KMS-11 (cell line): Measurements from ENCODE around the gene DHX57.
A peak's percentile ranks its signal among the peaks of the same experiment; 100 is the strongest.

Experiments used
- H2AFZ ChIP-seq: fragments of 200-600 bp; sonication (generic); 2 replicates; pipeline ENCODE4 v1.6.1; 2016; ENCODE audit warnings: antibody characterized with exemption, mixed run types, low read depth
- H3K27ac ChIP-seq: fragments of 200-600 bp; sonication (generic); 2 replicates; pipeline ENCODE4 v1.6.1; 2016; ENCODE audit warnings: mild to moderate bottlenecking, mixed run types
- H3K27me3 ChIP-seq: fragments of 200-600 bp; sonication (generic); 2 replicates; pipeline ENCODE4 v1.6.1; 2017; ENCODE audit warnings: mild to moderate bottlenecking, low read depth, mixed run types, moderate library complexity; ENCODE audit not compliant: insufficient read depth
- H3K36me3 ChIP-seq: fragments of 200-600 bp; sonication (generic); 2 replicates; pipeline ENCODE4 v1.6.1; 2017; ENCODE audit warnings: mild to moderate bottlenecking, mixed run types; ENCODE audit not compliant: insufficient read depth
- H3K4me1 ChIP-seq: fragments of 200-600 bp; sonication (generic); 2 replicates; pipeline ENCODE4 v1.6.1; 2016; ENCODE audit warnings: mild to moderate bottlenecking, low read depth, mixed run types; ENCODE audit not compliant: poor library complexity, severe bottlenecking
- H3K4me2 ChIP-seq: fragments of 200-600 bp; sonication (generic); 2 replicates; pipeline ENCODE4 v1.7.0; 2016; ENCODE audit warnings: mild to moderate bottlenecking, mixed run types
- H3K4me3 ChIP-seq: fragments of 200-600 bp; sonication (generic); IDR thresholded peaks from 2 replicates; pipeline ENCODE4 v1.6.1; 2017; ENCODE audit warnings: low read depth, low read length, mixed read lengths; ENCODE audit not compliant: insufficient read depth
- H3K79me2 ChIP-seq: fragments of 200-600 bp; sonication (generic); 2 replicates; pipeline ENCODE4 v1.6.1; 2016; ENCODE audit warnings: low read depth, mixed run types; ENCODE audit not compliant: insufficient read depth
- H3K9ac ChIP-seq: fragments of 200-600 bp; sonication (generic); 2 replicates; pipeline ENCODE4 v1.6.1; 2016; ENCODE audit warnings: mild to moderate bottlenecking, mixed run types
- H4K20me1 ChIP-seq: fragments of 200-600 bp; sonication (generic); 2 replicates; pipeline ENCODE4 v1.6.1; 2016; ENCODE audit warnings: mild to moderate bottlenecking, mixed run types; ENCODE audit not compliant: insufficient read depth
- CTCF ChIP-seq: fragments of 200-600 bp; sonication (generic); conservative IDR thresholded peaks from 2 replicates; pipeline ENCODE4 v1.6.1; 2017; ENCODE audit warnings: low read depth, mild to moderate bottlenecking, antibody characterized with exemption, low read length, moderate library complexity, mixed read lengths

Gene DHX57

GRCh38 chr2:38783586-38783985 is 92.1 kb downstream of the DHX57 start:
- Histone ChIP-seq H3K9ac (no peak overlapping the region), H3K27me3 (no peaks in the 10 kb centered on the region), H3K4me3 (no peak overlapping the region), H3K27ac (no peak overlapping the region), H3K4me1 (peaks cover 13% of the 10 kb centered on the region), H3K4me2 (no peak overlapping the region), H2AFZ (no peak overlapping the region), H3K79me2 (peaks cover 3% of the 10 kb centered on the region; the same call in 1 of the 2 replicates), H3K36me3 (peaks cover 4% of the 10 kb centered on the region; the same call in 1 of the 2 replicates), H4K20me1 (no peaks in the 10 kb centered on the region)
- no peak for TF ChIP-seq CTCF

GRCh38 chr2:38778687-38779082 is 97.0 kb downstream of the DHX57 start:
- Histone ChIP-seq H2AFZ (peak overlapping the region; percentile 83), H3K4me1 (peaks cover 7% of the 10 kb centered on the region), H3K36me3 (peaks cover 4% of the 10 kb centered on the region; the same call in 1 of the 2 replicates), H3K4me3 (peak overlapping the region; percentile 89), H3K27me3 (no peaks in the 10 kb centered on the region), H3K4me2 (peak overlapping the region; percentile 75), H3K79me2 (peaks cover 8% of the 10 kb centered on the region; the same call in 1 of the 2 replicates), H3K9ac (peak overlapping the region; percentile 72), H3K27ac (peak overlapping the region; percentile 52; the same call in 1 of the 2 replicates), H4K20me1 (no peaks in the 10 kb centered on the region)
- TF ChIP-seq CTCF = no peak

- no peak for TF ChIP-seq CTCF
- H3K36me3 ChIP-seq = peaks cover 4% of the 10 kb centered on the region; the same call in 1 of the 2 replicates
- no peaks in the 10 kb centered on the region for H3K27me3 ChIP-seq
- H4K20me1 ChIP-seq = no peaks in the 10 kb centered on the region
- H3K4me2 ChIP-seq = no peak overlapping the region
- H2AFZ ChIP-seq = no peak overlapping the region
- H3K79me2 ChIP-seq = peaks cover 8% of the 10 kb centered on the region; the same call in 1 of the 2 replicates
- H3K27ac ChIP-seq = no peak overlapping the region
- peaks cover 7% of the 10 kb centered on the region for H3K4me1 ChIP-seq
- no peak overlapping the region for H3K4me3 ChIP-seq
- no peak overlapping the region for H3K9ac ChIP-seq
Measured at GRCh38 chr2:38776531-38776930, 99.2 kb downstream of the DHX57 start.

GRCh38 chr2:38775921-38776225 is 99.9 kb downstream of the DHX57 start:
- H3K9ac ChIP-seq = no peak overlapping the region
- no peaks in the 10 kb centered on the region for H4K20me1 ChIP-seq
- no peaks in the 10 kb centered on the region for H3K27me3 ChIP-seq
- H3K27ac ChIP-seq = no peak overlapping the region
- peaks cover 7% of the 10 kb centered on the region for H3K4me1 ChIP-seq
- no peak for TF ChIP-seq CTCF
- H3K4me3 ChIP-seq = no peak overlapping the region
- H3K79me2 ChIP-seq = peaks cover 8% of the 10 kb centered on the region; the same call in 1 of the 2 replicates
- no peak overlapping the region for H2AFZ ChIP-seq
- no peaks in the 10 kb centered on the region for H3K36me3 ChIP-seq
- no peak overlapping the region for H3K4me2 ChIP-seq
